GM21367 (cell line): ENCODE data around the gene DENND1A.

ENCODE experiments used
- ATAC-seq: cut with Tn5 transposase; IDR thresholded peaks from one replicate; pipeline ENCODE4 v1.9.1; 2021; ENCODE audit not compliant: unreplicated experiment

Gene DENND1A

DNA sequence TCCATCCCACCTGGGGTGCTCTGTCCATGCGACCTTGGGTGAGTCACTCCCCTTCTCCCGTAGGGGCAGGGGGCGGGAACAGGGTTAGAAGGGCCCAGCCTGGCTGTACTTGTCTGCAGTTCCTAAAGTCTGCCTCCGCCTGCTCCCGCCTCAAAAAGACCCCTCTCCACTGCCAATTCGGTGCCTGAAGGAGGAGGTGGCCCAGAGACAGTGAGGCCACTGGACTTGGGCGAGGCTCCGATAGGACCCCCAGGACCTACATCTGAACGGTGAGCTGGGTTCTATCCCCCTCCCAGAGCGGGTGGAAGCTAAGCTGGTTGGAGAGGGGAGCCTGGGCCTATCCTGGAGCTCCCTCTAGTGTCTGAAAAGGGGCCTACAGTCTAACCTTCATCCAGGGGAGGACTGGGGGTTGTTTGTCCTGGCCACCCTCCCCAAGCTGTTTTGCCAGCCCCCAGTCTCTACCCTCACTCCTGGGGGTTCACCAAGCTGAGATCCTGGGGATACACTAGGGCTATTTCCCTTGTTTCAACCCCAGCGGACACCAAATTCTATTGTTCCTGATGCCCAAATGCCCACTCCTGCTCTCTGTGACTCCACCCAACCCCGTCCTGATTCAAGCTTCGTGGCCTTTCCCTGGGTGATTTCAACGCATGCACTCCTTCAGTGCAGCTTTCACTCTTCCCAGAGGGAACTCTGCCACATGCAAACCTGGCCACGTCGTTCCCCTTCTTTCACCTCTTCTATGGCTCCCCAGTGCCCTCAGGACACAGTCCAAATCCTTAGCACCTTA lies 580.0 kb downstream of the DENND1A start:
- ATAC-seq, result peak; percentile 46

DNA sequence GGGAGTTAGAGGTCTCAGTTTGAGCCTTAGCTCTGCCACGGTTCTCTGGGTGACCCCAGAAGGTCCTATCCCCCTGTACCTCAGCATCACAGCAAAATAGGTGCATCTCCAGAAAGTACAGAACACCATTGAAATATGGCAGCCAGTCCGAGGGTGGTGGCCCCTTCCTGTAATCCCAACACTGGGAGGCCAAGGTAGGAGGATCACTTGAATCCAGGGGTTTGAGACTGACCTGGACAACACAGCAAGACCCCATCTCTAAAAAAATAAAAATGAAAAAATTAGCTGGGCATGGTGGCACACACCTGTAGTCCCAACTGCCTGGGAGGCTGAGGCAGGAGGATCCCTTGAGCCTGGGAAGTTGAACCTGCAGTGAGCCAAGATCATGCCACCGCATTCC lies 580.9 kb downstream of the DENND1A start:
- ATAC-seq, result no peak

DNA sequence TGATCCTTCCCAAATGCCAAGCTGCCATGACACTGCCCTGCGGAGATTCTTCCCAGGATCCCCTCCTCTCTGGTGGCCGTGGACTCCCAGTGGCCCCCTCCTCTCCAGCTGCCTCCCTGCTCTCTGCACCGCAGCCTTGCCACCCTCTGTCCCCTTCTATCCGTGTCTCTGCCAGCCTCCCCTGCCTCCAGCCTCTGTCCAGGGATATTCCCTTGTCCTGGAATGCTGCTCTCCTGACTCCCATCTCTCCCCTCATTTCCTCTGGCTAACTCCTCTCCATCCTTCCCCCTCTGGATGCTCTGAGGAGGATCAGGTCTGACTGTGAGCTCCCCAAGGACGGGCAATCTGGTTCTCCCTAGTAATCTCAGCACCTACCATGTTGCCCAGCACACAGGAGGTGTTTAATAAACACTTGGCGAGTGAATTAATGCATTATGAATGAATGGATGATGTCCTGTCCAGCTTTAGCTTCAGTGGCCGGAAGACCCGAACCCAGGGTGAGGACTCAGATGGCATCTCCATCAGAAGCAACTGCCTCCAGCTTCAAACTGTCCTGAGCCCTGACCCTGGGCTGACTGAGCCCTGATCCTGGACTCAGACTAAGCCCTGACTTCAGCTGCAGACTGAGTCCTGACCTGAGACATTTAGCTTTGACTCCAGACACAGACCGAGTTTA lies 581.5 kb downstream of the DENND1A start:
- no peak for ATAC-seq

DNA sequence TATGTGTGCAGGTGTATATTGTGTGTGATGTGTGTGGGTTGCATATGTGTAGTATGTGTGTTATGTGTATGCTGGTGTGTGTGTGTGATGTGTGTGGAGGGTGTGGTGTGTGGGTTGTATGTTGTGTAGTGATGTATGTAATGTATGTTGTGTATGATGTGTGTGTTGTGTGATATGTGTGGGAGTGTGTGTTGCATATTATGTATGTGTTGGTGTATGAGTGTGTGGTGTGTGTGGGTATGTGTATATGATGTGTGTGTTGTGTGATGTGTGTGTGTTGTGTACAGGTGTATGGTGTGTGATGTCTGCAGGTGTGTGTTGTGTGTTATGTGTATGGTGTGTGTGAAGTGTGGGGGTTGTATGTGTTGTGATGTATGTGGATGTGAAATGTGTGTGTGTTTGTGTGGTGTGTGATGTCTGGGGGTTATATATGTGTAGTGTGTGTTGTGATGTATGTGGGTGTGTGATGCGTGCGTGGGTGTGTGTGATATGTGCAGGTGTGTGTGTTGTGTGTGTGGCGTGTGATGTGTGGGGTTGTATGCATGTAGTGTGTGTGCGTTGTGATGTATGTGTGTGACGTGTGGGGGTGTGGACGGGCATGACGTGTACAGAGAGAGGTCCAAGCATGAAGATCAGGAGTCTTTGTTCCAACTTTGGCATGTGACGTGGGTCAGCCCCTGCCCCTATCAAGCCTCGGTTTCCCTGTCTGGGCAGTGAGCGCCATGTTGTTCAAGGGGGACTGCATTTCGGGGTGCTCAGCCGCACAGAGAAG lies 582.5 kb downstream of the DENND1A start:
- no peak for ATAC-seq

DNA sequence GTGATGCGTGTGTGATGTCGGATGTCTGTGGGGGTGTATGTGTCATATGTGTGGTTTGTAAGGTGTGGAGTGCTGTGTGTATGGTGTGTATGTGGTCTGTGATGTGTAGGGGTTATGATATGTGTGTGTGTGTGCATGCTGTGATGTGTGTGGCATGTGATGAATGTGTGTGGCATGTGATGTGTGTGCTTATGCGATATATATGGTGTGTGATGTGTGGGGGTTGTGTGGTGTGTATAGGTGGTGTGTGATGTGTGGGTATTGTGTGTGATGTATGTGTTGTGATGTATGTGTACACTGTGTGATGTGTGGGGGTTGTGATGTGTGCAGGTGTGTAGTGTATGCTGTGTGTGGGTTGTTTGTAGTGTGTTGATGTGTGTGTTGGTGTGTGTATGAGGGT lies 583.1 kb downstream of the DENND1A start:
- ATAC-seq, result no peak

DNA sequence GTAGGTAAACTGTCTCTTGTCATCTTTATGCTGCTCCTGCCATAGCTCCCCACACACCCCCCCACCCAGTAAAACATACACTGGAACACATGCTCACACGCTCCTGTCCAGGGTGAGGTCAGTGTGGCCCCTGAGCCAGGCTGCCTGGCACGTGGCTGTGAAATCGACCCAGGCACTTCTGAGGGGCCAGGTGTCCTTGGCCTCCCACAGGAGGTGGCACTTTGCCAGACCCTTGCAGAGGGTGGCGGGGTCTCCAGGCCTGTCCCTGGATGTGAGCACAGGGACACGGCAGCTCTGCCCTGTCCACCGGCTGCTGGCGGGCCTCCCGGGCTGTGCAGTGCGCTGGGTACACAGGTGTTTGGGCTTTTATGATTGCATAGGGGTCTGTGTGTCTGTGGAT lies 583.9 kb downstream of the DENND1A start:
- no peak for ATAC-seq

DNA sequence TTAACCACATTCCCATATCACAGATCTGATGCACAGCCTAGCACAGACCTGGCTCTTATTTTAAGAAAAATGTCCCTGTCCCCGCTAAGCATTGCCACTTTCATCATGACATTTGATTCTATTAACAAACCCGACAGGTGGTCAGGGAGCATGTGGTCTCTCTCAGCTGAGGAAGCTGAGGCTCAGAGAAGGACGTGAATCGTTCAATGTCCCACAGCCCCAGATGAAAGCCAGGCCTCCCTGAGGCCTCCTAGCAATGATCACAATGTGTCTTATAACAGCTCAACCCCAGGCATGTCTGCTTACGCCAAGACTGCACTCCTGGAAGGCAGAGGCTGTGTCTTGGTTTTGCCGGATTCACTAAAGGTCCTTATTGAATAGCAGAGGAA lies 584.4 kb downstream of the DENND1A start:
- no peak for ATAC-seq

DNA sequence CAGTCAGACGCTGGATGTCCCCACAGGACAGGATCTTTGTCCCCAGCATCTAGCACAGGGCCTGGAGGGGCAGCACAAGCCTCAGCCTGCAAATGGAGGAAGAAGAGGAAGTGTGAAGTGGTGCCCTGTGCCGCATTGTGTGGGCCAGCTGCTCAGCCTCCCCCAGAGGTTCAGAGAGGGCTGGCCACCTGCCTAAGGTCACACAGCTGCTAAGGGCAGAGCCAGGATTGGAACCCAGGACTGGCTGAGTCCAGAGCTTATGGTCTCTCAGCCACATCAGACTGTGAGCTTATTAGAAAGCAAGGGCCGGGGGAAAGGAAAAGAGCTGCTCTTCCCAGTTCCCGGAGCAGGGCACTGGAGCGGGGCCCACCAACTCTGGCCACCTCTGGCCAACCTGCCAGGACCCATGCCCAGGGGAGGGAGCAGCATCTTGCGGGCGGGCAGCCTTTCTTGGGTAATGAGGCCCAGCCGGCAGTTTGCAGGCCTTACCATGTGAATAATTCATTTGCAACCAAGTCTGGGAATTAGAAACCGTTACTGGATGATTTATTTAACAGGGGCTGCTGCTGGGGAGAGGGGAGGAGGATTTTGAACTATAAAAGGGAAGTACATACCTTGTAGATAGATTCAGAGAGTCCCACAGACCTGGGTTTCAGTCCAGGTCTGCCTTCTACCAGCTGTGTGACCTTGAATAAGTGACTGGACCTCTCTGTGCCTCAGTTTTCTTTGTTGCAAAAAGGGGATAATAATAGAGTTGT lies 585.6 kb downstream of the DENND1A start:
- ATAC-seq, result no peak

DNA sequence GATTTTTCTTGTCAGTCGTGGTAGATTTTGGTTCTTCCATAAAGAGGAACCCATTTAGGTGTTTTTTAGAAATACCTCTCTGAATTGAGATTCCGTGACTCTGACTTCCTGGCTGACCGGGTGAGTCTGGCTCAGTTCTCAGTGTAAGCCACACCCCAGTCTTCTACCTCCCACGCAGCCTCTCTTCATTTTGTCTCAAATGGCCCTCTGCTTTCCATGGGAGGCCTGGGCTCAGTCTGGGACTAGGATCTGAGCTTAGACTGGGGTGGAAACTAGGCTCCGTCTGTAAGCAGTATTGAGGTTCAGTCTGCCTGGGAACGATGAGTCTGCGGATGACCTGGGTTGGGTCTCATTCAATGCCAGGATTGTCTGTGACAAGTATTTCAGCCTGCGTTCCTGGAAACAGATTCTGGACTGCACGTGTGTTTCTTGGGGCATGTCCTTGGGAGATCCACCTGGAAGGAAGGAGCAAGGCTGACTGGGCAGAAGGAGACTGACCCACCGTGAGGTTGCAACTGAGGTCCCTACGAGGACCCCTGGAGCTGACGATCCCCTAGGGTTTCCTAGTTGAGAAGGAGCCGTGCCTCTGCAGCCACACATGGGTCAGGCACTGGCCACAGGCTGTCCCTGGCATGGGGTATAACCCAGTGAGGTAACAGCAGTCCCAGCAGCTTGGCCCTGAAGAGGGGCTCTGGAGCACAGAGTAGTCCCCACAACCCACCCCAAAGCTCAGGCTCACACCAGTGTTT lies 586.3 kb downstream of the DENND1A start:
- ATAC-seq, result no peak

DNA sequence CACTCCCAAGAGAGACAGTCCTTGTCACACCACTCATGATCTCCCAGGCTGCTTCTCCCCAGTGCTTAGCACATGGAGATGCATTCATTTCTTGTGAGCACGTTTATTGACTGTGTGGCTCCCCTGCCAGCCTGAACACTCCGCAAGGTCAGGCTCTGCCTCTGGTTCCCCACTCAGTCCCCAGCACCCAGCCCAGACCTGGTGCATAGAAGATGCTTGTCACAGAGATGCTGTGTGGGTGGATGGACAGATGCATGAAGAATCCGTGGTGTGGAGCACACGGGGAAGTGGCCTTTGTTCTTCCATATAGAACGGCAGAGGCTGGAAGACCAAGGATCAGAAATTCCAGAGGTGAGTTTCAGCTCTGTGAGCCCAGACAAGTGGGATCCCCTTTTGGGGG lies 587.7 kb downstream of the DENND1A start:
- no peak for ATAC-seq

DNA sequence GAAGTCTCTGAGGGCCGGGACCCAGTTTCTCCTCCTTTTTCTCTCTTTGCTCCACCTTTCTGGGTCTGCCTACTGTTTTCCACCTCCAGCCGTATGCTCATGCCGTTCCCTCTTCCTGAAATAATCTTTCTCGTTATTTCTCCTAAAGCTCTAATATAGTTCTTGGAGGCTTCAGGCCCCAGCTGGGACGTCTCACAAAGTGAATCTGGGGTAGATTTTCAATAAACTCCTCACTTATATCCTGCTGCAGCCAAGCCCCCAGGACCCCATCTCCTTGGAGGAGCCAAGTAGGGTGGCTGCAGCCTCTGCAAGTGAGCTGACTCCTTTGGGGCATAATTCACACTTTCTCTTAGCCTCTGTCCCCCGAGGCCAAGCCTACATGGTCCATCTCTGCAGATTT lies 588.1 kb downstream of the DENND1A start:
- no peak for ATAC-seq

DNA sequence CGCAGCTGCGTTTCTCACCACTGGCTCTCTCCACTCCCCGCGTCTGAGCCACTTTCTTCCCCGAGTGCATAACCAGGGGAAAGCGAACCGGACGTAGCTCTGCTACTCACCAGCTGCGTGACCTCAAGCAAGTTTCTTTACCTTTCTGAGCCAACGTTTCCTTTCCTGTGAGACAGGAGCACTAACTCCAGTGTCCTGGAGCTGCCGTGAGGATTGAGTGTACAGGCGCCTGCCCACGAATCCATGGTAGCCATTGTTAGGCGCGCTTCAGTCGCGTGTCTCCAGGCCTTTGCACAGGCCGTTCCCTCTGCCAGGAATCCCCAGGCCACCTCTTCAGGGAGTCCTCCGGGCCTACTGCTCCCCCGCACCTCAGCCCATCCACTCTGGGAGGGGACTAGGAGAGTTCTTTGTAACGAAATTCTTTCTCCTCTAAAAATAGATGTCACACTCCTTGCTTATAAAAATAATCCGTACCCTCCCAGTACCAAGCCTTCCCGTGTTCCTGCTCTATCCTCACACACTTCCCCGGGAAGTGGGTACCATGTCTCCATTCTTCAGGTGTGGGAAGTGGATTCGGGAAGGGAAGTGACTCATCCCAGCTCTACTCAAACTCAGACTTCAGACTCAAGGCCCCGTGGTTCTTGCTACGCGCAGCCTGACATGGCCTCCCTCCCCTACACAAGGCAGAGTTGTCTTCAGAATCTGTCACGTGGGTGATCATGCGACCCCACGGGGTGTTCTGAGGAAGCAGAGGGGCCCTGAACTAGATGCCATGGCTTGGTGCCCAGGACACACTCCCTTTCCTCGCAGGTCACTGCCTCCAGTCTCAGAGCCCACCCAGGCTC lies 590.0 kb downstream of the DENND1A start:
- ATAC-seq, result peak; percentile 35

DNA sequence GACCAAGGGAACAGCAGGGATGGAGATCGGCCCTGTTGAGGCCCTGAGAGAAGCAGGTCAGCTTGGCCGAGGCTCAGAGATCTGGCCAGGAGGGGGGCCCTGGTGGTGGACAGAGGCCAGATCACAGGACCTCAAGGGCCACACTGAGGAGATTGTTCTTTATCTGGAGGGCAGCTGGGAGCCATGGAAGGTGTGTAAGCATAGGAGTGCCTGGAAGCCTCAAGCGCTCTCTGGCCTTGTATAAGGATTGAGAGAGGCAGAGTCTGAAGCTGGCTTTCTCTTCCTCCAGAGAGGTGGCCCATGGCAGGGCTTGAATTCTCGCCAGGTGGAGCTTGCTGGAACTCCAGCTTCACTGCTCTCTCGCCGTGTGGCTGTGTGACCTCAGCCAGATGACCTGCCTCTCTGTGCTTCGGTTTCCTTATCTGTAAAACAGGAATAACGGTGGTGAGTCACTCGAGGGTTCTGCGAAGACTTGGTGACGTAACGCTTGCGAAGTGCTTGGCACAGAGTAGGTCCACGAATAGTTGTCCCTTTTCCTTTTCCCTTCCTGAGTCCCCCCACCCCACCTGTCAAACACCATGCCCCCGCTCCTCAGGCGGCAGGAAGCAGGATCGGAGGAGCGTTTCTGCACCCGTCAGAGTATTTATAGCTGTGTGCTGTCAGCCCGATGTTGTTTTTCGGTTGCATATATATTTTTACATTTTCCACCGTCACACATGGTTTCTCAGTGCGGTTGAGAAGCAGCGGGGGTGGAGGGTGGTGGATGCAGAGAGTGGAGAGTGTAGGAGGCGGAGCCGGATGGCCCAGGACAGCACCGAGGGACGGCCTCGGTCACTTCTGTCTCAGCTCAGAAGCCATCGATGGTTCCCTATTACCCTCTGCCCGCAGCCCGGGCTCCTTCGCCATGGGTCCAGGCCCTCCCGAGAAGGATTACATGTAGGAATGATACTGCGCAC lies 590.9 kb downstream of the DENND1A start:
- ATAC-seq, result peak; percentile 50

DNA sequence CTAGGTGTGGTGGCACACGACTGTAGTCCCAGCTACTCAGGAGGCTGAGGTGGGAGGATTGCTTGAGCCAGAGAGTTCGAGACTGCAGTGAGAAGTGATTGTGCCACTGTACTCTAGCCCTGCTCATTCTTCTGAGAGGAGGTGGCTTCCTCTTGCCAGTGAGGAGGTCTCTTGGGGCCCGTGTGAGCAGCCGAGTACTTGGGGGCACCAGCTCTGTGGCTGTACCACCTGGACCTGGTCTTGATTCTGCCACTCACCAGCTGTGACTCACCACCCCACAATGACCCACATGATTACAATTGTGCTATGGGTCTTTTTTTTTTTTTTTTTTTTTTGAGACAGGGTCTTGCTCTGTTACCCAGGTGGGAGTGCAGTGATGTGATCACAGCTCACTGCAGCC lies 592.0 kb downstream of the DENND1A start:
- ATAC-seq, result no peak

DNA sequence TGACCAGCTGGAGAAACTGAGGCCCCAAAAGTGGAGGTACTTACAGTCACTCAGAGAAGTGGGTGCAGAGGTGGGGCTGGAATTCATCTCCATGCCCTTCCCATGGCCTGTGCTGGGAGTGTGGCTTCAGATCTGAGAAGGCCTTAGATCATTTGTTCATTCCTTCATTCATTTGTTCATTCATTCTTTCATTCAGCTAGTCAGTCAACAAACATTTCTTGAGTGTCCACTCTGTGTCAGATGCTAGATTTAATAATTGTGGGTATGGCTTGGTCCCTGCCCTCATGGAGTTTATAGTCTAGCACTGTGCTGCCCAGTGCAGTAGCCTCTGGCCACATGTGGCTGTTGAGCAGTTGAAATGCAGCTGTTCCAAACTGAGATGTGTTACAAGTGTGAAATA lies 593.0 kb downstream of the DENND1A start:
- ATAC-seq, result no peak

DNA sequence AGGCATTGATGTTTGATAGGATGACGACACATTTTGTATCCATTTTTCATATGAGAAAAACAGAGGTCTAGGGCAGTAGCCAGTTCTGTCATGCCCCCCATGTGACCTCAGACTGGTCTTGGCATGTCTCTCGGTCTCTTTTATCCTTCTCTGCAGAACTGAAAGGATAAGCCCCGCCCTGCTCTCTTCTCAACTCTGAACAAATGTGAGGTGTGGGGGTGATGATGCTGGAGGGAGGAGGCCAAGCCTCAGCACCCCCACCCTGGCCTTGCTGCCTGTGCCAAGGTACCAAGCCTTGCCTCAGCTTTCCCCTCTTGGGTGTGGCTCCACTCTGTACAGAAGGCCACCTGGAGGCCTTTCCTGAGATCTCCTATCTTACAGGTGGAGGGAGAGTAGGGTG lies 593.5 kb downstream of the DENND1A start:
- no peak for ATAC-seq

DNA sequence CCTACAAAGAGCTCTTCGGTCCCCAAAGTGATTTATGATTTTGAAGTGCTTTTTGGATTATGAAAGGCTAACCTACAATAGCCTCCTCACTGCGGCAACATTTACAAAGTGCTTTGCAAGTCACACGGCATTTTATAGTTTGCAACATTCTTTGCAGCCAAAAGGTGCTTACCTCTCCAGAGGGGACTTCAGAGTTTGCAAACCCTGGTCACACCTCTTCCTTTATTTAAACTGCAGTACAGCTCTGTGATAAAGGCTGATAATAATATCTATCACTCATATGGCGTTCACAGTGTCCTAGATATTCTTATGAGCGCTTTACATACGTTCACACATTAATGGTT lies 594.0 kb downstream of the DENND1A start:
- no peak for ATAC-seq

DNA sequence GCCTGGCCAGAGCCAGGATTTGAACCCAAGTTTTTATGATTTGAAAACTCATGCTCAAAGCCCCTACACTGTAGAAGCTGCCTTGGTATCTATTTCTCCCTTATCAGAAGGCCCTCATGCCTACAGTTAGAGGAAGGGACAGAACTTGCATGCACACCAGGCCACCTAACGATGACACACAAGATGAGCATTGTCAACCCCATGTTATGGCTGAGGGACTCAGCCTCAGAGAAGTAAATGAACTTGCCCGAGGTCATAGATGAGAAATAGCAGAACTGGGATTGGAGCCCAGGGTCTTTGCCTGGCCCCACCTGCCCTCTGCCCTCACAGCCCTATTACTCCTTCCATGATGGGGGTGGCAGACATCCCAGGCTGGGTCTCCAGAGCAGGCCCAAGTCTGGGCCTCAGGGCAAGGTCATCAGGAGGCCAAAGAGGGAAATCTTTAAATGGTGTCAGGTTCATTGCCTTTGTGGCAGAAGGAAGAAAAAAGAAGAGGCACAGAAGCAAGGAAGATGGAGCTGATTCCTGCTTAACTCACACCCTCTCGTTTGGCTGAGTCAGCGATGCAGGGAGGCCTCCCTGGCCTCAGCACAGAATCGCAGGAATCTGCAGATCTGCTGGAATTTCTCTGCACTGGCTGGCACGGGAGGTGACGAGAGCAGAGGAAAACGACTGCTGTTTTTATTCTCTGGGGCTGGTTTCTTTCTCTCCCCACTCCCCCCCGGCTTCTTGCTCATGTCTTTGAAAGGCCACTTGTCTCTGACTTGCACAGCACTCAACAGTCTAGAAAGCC lies 594.5 kb downstream of the DENND1A start:
- ATAC-seq, result no peak
